ENCODE data around the gene SLC35E1.

DNA sequence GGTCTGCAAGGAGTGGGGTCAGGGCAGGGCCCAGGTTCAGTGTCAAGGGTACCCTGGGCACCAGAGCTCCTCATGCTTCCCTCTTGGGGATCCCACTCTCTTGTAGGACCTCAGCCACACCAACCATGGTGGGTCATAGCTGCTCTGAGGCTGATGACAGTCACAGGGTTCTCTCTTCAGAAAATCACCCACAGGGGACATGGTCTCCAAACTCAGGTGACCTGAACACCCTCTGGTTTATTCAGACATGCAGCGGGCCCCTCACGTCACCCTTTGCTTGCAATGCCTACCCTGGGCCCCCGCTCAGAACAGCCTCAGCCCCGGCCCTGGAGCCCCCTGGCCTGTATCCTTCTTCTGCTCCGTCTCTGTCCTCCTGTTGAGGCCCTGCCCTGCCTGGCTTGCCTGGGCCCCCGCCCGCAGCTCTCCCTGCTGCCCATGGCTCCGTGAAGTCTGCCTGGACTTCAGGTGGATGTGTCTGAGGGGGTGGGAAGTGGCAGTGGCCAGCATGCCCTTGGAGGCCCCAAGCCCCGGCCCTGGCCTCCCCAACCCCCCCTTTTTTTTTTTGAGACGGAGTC, 50.4 kb downstream of the SLC35E1 start:
- TF ChIP-seq EZH2 (IDR thresholded peaks at IDR 0.05; ENCODE audit: insufficient read depth, poor library complexity, severe bottlenecking), result no peak
- no peak for TF ChIP-seq EZH2phosphoT487 (IDR thresholded peaks at IDR 0.05; ENCODE audit: insufficient read depth, low read depth)
